Breast epithelium (tissue), 4 donors: ENCODE measurements around the gene AMACR. TPM values are rescaled to one million over a fixed set of nuclear protein-coding genes. Genes with fewer than 3 reads are reported as not detected.

Experiments
- DNase-seq, 2 donors: peaks; one replicate each; pipeline ENCODE4 v3.0.0-alpha.2; 2019; ENCODE audit warnings: low spot score in 2 of 2
- H3K27ac ChIP-seq, 2 donors: fragments of 200-600 bp; sonication (generic) in 1 of 2; one replicate each; pipeline ENCODE4 v1.5.1; 2016 to 2019; ENCODE audit warnings: mild to moderate bottlenecking in 1 of 2
- H3K27me3 ChIP-seq, 2 donors: fragments of 200-600 bp; sonication (generic) in 1 of 2; one replicate each; pipeline versions ENCODE4 v1.5.1 to v1.6.0; 2017 to 2019; ENCODE audit warnings: control low read depth in 1 of 2, mild to moderate bottlenecking in 1 of 2
- H3K36me3 ChIP-seq: fragments of 200-600 bp; one replicate; pipeline ENCODE4 v1.5.1; 2019
- H3K4me1 ChIP-seq, 2 donors: fragments of 200-600 bp; sonication (generic); one replicate each; pipeline ENCODE4 v1.5.1; 2016 to 2019; ENCODE audit warnings: control low read depth in 1 of 2
- H3K4me3 ChIP-seq, 3 donors: fragments of 200-600 bp; sonication (generic); 1 replicate in 2 of 3; 2 replicates in 1 of 3; pipeline ENCODE4 v1.5.1; 2016 to 2019; ENCODE audit warnings: mild to moderate bottlenecking in 3 of 3, moderate library complexity in 2 of 3
- H3K9me3 ChIP-seq, 2 donors: fragments of 200-600 bp; sonication (generic) in 1 of 2; one replicate each; pipeline ENCODE4 v1.5.1; 2016 to 2019; ENCODE audit warnings: control low read depth in 1 of 2
- POLR2A ChIP-seq: fragments of 450-650 bp; IDR thresholded peaks from one replicate; pipeline ENCODE4 v1.6.1; 2016; ENCODE audit warnings: antibody characterized with exemption, mild to moderate bottlenecking, moderate library complexity
- POLR2AphosphoS5 ChIP-seq, 3 donors: sonication (generic); formaldehyde crosslinking; IDR thresholded peaks; one replicate each; pipeline ENCODE4 v1.6.1; 2017; ENCODE audit warnings: antibody characterized with exemption in 3 of 3
- intact Hi-C: fragments of 100-400 bp; cut with DNase I; formaldehyde crosslinking; loops from one replicate; pipeline ENCODE4 v1.15.1; 2023; ENCODE audit warnings: low total_unique reads
- total RNA-seq, 3 donors: library from RNA; depleted of rRNA; stranded (reverse); fragments of >200 nt; gene quantifications; one replicate each; pipeline ENCODE4 v1.1.0, GENCODE V29; 2016
- TF ChIP-seq, protein P1 (sequence below), 3 donors: fragments of 450-650 bp; IDR thresholded peaks; one replicate each; pipeline ENCODE4 v1.5.1; 2016 to 2017; ENCODE audit warnings: antibody characterized with exemption in 3 of 3, mild to moderate bottlenecking in 3 of 3, moderate library complexity in 3 of 3

The AMACR gene
- total RNA-seq, 3 donors from 2014 or later = 8.2 to 14.4 (median 13.8) TPM

DNA sequence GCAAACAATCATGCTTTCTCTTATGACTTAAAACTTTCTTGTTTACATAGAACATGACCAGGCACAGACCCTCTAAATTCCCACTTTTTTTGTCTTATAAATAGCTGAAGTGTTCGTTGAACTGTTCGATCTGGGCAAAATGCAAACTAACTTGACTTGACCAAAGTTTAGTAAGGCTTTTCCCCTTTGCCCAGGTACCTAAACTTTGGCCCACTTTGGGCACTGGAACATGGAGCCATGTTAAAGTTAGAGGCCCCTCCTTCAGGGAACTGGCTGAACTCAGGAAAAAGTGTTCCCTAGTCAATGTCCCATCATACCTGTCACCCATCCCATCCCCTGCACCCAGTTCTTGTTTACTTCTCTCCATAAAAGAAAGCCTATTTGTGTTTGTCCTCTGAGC is 9.4 kb upstream of the AMACR start:
- Histone ChIP-seq H3K36me3 (no peaks in the 10 kb centered on the region), H3K27ac (no peak overlapping the region), H3K9me3 (no peaks in the 10 kb centered on the region), H3K27me3 (no peaks in the 10 kb centered on the region), H3K4me1 (no peaks in the 10 kb centered on the region), H3K4me3 (no peak overlapping the region)
- TF ChIP-seq, protein P1, sequence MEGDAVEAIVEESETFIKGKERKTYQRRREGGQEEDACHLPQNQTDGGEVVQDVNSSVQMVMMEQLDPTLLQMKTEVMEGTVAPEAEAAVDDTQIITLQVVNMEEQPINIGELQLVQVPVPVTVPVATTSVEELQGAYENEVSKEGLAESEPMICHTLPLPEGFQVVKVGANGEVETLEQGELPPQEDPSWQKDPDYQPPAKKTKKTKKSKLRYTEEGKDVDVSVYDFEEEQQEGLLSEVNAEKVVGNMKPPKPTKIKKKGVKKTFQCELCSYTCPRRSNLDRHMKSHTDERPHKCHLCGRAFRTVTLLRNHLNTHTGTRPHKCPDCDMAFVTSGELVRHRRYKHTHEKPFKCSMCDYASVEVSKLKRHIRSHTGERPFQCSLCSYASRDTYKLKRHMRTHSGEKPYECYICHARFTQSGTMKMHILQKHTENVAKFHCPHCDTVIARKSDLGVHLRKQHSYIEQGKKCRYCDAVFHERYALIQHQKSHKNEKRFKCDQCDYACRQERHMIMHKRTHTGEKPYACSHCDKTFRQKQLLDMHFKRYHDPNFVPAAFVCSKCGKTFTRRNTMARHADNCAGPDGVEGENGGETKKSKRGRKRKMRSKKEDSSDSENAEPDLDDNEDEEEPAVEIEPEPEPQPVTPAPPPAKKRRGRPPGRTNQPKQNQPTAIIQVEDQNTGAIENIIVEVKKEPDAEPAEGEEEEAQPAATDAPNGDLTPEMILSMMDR (IDR thresholded peaks at IDR 0.05) = no peak
- TF ChIP-seq POLR2AphosphoS5 (IDR thresholded peaks at IDR 0.05) (no peak), POLR2A (no peak)
- intact Hi-C loops = no loop called here
- DNase-seq = no peak

DNA sequence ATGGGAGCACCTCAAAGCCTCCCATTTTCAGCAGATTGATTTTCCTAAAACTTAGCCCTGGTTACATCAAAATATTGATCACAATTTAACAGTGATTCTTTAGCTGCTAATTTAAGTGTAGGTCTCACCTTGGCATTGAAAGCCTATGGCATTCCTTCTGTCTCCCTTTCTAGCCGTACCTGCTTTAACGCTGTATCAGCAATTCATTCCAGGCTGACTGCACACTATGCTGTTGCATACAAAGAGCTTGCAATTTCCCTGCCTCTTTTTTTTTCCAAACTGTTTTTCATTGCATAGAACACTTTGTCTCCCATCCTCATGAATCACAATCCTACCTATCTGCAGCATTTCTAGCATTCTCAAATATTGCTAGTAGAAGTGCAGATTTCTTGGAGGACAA is 8.9 kb upstream of the AMACR start:
- no peak for DNase-seq
- Histone ChIP-seq H3K4me1 (no peaks in the 10 kb centered on the region), H3K4me3 (no peak overlapping the region), H3K27ac (no peak overlapping the region), H3K36me3 (no peaks in the 10 kb centered on the region), H3K27me3 (no peaks in the 10 kb centered on the region), H3K9me3 (no peaks in the 10 kb centered on the region)
- no peak for TF ChIP-seq POLR2A
- intact Hi-C loops = no loop called here

DNA sequence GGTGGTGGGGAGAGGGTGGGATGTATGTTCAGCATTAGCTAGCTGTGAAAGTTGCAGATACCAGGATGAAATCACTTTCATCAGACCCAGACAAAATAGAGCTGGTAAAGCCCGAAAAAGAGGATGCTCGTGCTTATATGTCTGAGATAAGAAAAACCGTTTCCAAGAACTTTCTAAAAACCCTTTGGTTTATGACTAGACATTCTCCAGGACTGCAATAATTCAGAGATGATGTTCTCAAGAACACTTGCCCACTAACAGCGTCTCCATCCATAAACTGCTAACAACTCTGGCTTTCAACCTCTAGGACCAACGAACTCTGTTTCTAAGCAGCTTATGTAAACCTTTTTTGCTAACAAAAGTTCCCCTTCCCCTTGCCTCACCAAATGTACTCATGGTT is 8.4 kb upstream of the AMACR start:
- no peak overlapping the region for H3K27ac ChIP-seq
- intact Hi-C loops = no loop called here
- H3K36me3 ChIP-seq = no peaks in the 10 kb centered on the region
- H3K27me3 ChIP-seq = no peaks in the 10 kb centered on the region
- TF ChIP-seq, protein P1 (IDR thresholded peaks at IDR 0.05) = no peak
- TF ChIP-seq POLR2AphosphoS5 (IDR thresholded peaks at IDR 0.05) = no peak
- TF ChIP-seq POLR2A = no peak
- H3K4me3 ChIP-seq = no peak overlapping the region
- H3K4me1 ChIP-seq = no peaks in the 10 kb centered on the region
- no peak for DNase-seq
- no peaks in the 10 kb centered on the region for H3K9me3 ChIP-seq

DNA sequence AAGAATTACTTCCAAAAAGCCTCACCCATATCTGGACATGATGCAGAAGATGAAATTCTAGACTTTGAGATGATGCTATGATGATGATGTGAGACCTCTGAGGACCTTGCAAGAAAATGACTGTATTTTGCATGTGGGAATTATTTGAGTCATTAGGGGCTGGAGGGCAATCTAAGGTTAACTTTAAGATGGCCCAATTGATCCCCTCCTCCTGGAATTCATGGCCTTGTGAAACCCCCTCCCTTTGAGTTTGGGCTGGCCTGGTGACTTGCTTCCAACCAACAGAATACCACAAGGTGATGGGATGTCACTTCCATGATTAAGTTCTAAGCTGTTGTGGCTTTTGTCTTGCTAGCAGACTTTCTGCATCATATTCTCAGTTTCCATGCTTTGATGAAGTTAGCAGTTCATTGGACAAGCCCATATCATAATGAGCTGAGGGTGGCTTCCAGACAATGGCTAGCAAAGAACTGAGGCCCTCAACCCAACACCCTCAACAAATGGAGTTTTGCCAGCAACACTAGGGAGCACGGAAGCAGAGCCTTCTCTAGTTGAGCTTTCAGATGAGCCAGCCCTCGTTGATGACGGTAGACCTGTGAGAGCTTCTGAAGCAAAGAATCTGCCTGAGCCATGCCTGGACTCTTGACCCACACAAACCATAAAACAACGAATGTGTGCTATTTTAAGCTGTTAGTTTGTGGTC is 7.4 kb upstream of the AMACR start:
- no peaks in the 10 kb centered on the region for H3K4me1 ChIP-seq
- no peak for DNase-seq
- H3K36me3 ChIP-seq = no peaks in the 10 kb centered on the region
- TF ChIP-seq POLR2AphosphoS5 (IDR thresholded peaks at IDR 0.05) (no peak), POLR2A (no peak)
- TF ChIP-seq, protein P1 (IDR thresholded peaks at IDR 0.05) = no peak
- no peak overlapping the region for H3K27ac ChIP-seq
- intact Hi-C loops = no loop called here
- no peak overlapping the region for H3K4me3 ChIP-seq
- no peaks in the 10 kb centered on the region for H3K9me3 ChIP-seq
- H3K27me3 ChIP-seq = no peaks in the 10 kb centered on the region

DNA sequence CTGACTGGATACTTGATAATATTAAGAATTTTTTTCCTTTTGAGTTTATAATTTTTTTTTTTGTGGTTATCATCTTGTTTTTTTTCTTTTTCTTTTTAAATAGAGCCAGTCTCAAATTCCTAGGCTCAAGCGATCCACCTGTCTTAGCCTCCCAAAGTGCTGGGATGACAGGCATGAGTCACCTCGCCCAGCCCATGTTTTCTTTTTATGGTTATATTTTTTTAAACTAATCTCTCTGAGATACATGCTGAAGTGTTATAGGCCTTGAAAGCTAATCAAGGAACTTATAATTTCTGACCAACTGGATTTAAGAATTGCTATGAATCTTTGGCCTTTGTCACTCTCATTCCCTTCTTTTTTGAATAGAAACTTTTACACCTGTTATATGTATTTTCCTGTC is 6.8 kb upstream of the AMACR start:
- H3K27ac ChIP-seq = no peak overlapping the region
- intact Hi-C loops = no loop called here
- H3K4me3 ChIP-seq = no peak overlapping the region
- no peaks in the 10 kb centered on the region for H3K36me3 ChIP-seq
- TF ChIP-seq POLR2AphosphoS5 (IDR thresholded peaks at IDR 0.05) (no peak), POLR2A (no peak)
- TF ChIP-seq, protein P1 (IDR thresholded peaks at IDR 0.05) = no peak
- H3K9me3 ChIP-seq = no peaks in the 10 kb centered on the region
- no peaks in the 10 kb centered on the region for H3K4me1 ChIP-seq
- no peaks in the 10 kb centered on the region for H3K27me3 ChIP-seq
- no peak for DNase-seq

DNA sequence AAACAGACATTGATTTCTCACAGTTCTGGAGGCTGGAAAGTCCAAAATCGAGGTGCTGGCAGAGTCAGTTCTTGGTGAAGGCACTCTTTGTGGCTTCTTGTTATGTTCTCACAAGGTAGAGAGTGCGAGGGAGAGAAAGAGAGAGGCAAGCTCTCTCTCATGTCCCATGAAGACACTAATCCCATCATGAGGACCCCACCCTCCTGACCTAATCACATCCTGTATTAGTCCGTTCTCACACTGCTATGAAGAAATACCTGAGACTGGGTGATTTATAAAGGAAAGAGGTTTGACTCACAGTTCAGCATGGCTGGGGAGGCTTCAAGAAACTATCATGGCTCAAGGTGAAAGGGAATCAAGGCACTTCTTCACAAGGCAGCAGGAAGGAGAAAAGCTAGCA is 5.7 kb upstream of the AMACR start:
- intact Hi-C loops = no loop called here
- Histone ChIP-seq H3K27me3 (no peaks in the 10 kb centered on the region), H3K4me3 (no peak overlapping the region), H3K36me3 (no peaks in the 10 kb centered on the region), H3K4me1 (no peaks in the 10 kb centered on the region), H3K9me3 (no peaks in the 10 kb centered on the region), H3K27ac (no peak overlapping the region)
- DNase-seq = no peak
- TF ChIP-seq POLR2AphosphoS5 (IDR thresholded peaks at IDR 0.05) = no peak
- TF ChIP-seq POLR2A = no peak
- TF ChIP-seq, protein P1 (IDR thresholded peaks at IDR 0.05) = no peak
